NCI-H1694 treated with DMSO at 0.1 percent for 48 hours (cell line): Measurements from ENCODE around the gene APBB2.
"Not testable (repeated sequence)": the region's sequence is repeated elsewhere in the genome, so short reads cannot be mapped to it uniquely, and the experiment has no call there.

Experiments
- DNase-seq: peaks from one replicate; lab custom pipeline; 2025; lab: John Stamatoyannopoulos, UW

APBB2 gene

GRCh38 chr4:40905414-40905813 lies 308.9 kb downstream of the APBB2 start:
- DNase-seq, result no peak

- not testable (repeated sequence) for DNase-seq
Measured at GRCh38 chr4:40900531-40900930, 313.8 kb downstream of the APBB2 start.

GRCh38 chr4:40897557-40898203 lies 316.7 kb downstream of the APBB2 start:
- peak; percentile 50 for DNase-seq

GRCh38 chr4:40890764-40891163 lies 323.6 kb downstream of the APBB2 start:
- no peak for DNase-seq

GRCh38 chr4:40890199-40890598 lies 324.1 kb downstream of the APBB2 start:
- no peak for DNase-seq

GRCh38 chr4:40888933-40889332 lies 325.4 kb downstream of the APBB2 start:
- DNase-seq, result peak; percentile 63

GRCh38 chr4:40887764-40888131 lies 326.6 kb downstream of the APBB2 start:
- DNase-seq, result peak; percentile 43

- no peak for DNase-seq
Measured at GRCh38 chr4:40886931-40887763, 327.2 kb downstream of the APBB2 start.

- DNase-seq, result no peak
Measured at GRCh38 chr4:40881851-40882250, 332.5 kb downstream of the APBB2 start.

GRCh38 chr4:40881096-40881495 lies 333.2 kb downstream of the APBB2 start:
- no peak for DNase-seq

- no peak for DNase-seq
Measured at GRCh38 chr4:40878548-40879055, 335.7 kb downstream of the APBB2 start.

- no peak for DNase-seq
Measured at GRCh38 chr4:40877081-40877480, 337.3 kb downstream of the APBB2 start.

- DNase-seq, result no peak
Measured at GRCh38 chr4:40875507-40876150, 338.7 kb downstream of the APBB2 start.

- DNase-seq, result no peak
Measured at GRCh38 chr4:40874901-40875300, 339.4 kb downstream of the APBB2 start.

- no peak for DNase-seq
Measured at GRCh38 chr4:40874331-40874730, 340.0 kb downstream of the APBB2 start.

GRCh38 chr4:40871695-40872250 lies 342.6 kb downstream of the APBB2 start:
- DNase-seq, result no peak

GRCh38 chr4:40870150-40870549 lies 344.2 kb downstream of the APBB2 start:
- DNase-seq, result no peak

- DNase-seq, result no peak
Measured at GRCh38 chr4:40865696-40866095, 348.6 kb downstream of the APBB2 start.

- no peak for DNase-seq
Measured at GRCh38 chr4:40864531-40864930, 349.8 kb downstream of the APBB2 start.

GRCh38 chr4:40858962-40859361 lies 355.4 kb downstream of the APBB2 start:
- peak; percentile 32 for DNase-seq

GRCh38 chr4:40857956-40858355 lies 356.4 kb downstream of the APBB2 start:
- no peak for DNase-seq

GRCh38 chr4:40856840-40857362 lies 357.4 kb downstream of the APBB2 start:
- DNase-seq, result peak; percentile 19
